ENCODE measurements around the gene CTF1. TPM values are rescaled to one million over a fixed set of nuclear protein-coding genes. Genes with fewer than 3 reads are reported as not detected.

The CTF1 gene
- total and polyA plus RNA-seq, 2 donors (not counting 1 experiment from before 2014, with no cell fraction given) = 0.78 to 0.81 TPM

DNA sequence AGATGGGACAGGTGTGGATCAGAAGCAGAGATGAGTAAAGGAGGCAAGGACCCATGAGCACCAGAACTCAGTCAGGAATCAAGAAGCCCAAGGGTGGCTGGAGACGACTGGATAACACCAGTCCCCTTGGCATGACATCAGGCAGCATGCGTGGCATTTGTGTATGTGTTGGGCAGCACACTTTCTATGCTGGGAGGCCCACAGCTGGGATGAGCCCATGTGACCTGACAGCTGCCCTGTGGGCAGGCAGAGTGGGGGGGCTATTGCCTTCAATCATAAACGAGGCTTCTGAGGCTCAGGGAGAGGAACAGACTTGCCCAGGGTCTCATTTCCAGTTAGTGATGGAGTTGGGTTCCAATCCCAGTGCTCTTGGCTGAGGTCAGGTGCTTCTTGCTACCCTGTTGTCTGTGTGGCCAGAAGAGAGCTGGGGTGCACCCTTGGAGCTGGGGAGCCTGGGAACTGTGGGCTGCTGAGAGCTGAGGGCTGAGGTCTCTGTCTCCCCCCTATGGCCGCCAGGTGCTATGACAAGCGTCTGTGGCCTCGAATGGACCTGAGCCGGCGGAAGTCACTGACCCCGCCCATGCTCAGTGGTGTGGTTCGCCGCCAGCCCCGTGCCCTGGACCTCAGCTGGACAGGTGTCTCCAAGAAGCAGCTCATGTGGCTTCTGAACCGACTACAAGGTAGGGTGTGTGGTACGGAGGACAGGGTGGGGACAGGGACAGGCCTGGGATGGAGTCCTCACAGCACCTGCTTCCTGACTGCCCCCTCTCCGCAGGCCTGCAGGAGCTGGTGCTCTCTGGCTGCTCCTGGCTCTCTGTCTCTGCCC is 45.4 kb downstream of the CTF1 start:
- no peaks in the 10 kb centered on the region for H3K79me2 ChIP-seq (ENCODE audit: control insufficient read depth, insufficient read depth, low read length)
- H3K9ac ChIP-seq (ENCODE audit: low read length) = peak overlapping the region; percentile 1
- H3K27ac ChIP-seq (ENCODE audit: low read length in 2 of 2) = no peak overlapping the region
- intact Hi-C loops (cut with micrococcal nuclease) = loop anchor here (1.0 to 2.0 kb wide), 2 partner anchors 67 to 98 kb away; no protein-coding TSS in a partner anchor
- TF ChIP-seq, protein P1, sequence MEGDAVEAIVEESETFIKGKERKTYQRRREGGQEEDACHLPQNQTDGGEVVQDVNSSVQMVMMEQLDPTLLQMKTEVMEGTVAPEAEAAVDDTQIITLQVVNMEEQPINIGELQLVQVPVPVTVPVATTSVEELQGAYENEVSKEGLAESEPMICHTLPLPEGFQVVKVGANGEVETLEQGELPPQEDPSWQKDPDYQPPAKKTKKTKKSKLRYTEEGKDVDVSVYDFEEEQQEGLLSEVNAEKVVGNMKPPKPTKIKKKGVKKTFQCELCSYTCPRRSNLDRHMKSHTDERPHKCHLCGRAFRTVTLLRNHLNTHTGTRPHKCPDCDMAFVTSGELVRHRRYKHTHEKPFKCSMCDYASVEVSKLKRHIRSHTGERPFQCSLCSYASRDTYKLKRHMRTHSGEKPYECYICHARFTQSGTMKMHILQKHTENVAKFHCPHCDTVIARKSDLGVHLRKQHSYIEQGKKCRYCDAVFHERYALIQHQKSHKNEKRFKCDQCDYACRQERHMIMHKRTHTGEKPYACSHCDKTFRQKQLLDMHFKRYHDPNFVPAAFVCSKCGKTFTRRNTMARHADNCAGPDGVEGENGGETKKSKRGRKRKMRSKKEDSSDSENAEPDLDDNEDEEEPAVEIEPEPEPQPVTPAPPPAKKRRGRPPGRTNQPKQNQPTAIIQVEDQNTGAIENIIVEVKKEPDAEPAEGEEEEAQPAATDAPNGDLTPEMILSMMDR (IDR thresholded peaks at IDR 0.05) = peak; percentile 88
- no peak for TF ChIP-seq EZH2 (IDR thresholded peaks at IDR 0.05; ENCODE audit: borderline replicate concordance, insufficient read depth, low read depth, low read length, poor library complexity, severe bottlenecking)
- Mint-ChIP-seq H3K27me3 (no peaks in the 10 kb centered on the region), H3K4me1 (peaks cover 17% of the 10 kb centered on the region), H3K27ac (peak overlapping the region; percentile 59), H3K4me3 (no peak overlapping the region), H3K9me3 (ENCODE audit: insufficient read depth) (no peaks in the 10 kb centered on the region)
- no peaks in the 10 kb centered on the region for H4K20me1 ChIP-seq (ENCODE audit: control insufficient read depth, insufficient read depth, low read length, poor library complexity, severe bottlenecking)
- H2AFZ ChIP-seq (ENCODE audit: insufficient read depth, low read depth, low read length, poor library complexity, severe bottlenecking) = peak overlapping the region; percentile 68
- H3K4me1 ChIP-seq (ENCODE audit: control insufficient read depth in 2 of 2, insufficient read depth in 2 of 2, low read length in 2 of 2) = peaks cover 11 to 19% of the 10 kb centered on the region in 2 donors
- H3K9me3 ChIP-seq (ENCODE audit: control extremely low read depth in 1 of 3, control insufficient read depth in 2 of 3, insufficient read depth in 1 of 3, low read length in 2 of 3) = no peaks in the 10 kb centered on the region
- POLR2A ChIA-PET = interaction anchor here (0.6 to 1.1 kb wide), 4 partner anchors 16 to 179 kb away, joined by 3 to 6 read pairs (median 3); partner anchors contain the start of gene SETD1A
- ATAC-seq (ENCODE audit: low read depth) (peak; percentile 100), DNase-seq (peak; percentile 82)
- peak overlapping the region in 2 of 5 experiments; percentile 16 to 23 for H3K4me3 ChIP-seq (ENCODE audit: control extremely low read depth in 1 of 5, extremely low read depth in 1 of 5, insufficient read depth in 1 of 5, low read depth in 2 of 5, low read length in 4 of 5)
- H3K4me2 ChIP-seq (replicated peaks; ENCODE audit: low read depth, low read length, poor library complexity, severe bottlenecking) = peak overlapping the region; percentile 65
- peaks cover 0 to 1% of the 10 kb centered on the region in 2 experiments for H3K36me3 ChIP-seq (replicated peaks in 1 of 2; ENCODE audit: control extremely low read depth in 1 of 2, control insufficient read depth in 1 of 2, extremely low read depth in 1 of 2, insufficient read depth in 2 of 2, low read length in 1 of 2)
- H3K27me3 ChIP-seq (replicated peaks in 1 of 4; ENCODE audit: control extremely low read depth in 1 of 4, control insufficient read depth in 3 of 4, insufficient read depth in 4 of 4, low read length in 3 of 4) = no peaks in the 10 kb centered on the region
- CTCF ChIA-PET = interaction anchor here (0.5 to 5.7 kb wide), 22 partner anchors 8 to 860 kb away, joined by 3 to 64 read pairs (median 4); partner anchors contain the start of gene HSD3B7
- WGBS (ENCODE audit: insufficient coverage) = 24% methylated on average over 14 of the region's 15 CpGs
